ENCODE data around the gene OPALIN.

GRCh38 chr10:96367470-96367869 is 8.7 kb upstream of the OPALIN start:
- no peak for TF ChIP-seq CTCF (IDR thresholded peaks at IDR 0.05 in 8 of 11, conservative IDR thresholded peaks at IDR 0.05 in 3 of 11)
- no peak for TF ChIP-seq POLR2AphosphoS5 (IDR thresholded peaks at IDR 0.05)
- TF ChIP-seq POLR2A (IDR thresholded peaks at IDR 0.05): no peak

Data from spleen (tissue), 7 donors.